ENCODE measurements around the gene CPTP. TPM values are rescaled to one million over a fixed set of nuclear protein-coding genes. Genes with fewer than 3 reads are reported as not detected.

Gene CPTP
- total and polyA plus RNA-seq, 2 of the 13 experiments (the other 11 are each of a cell fraction or from before 2014, with no cell fraction given) = 5.5 to 9.3 TPM

GRCh38 chr1:1358433-1359271 lies 34.0 kb downstream of the CPTP start, which contains the start of gene MXRA8 (continued):
- TF ChIP-seq CENPBD1 (CRISPR knock-in tag; IDR thresholded peaks at IDR 0.05; ENCODE audit: borderline replicate concordance, low read depth) (no peak), ELF1 (CRISPR knock-in tag; IDR thresholded peaks at IDR 0.05) (no peak; the same call in 1 of the 2 replicates), JUND (CRISPR knock-in tag; IDR thresholded peaks at IDR 0.05) (no peak), ZC3H4 (CRISPR knock-in tag; IDR thresholded peaks at IDR 0.05; ENCODE audit: borderline replicate concordance) (peak; percentile 63; the same call in 1 of the 2 replicates), ONECUT2 (CRISPR knock-in tag; IDR thresholded peaks at IDR 0.05) (no peak), ZNF160 (CRISPR knock-in tag; IDR thresholded peaks at IDR 0.05) (no peak), NFIC (IDR thresholded peaks at IDR 0.05; ENCODE audit: low read length) (no peak), ZNF709 (CRISPR knock-in tag; IDR thresholded peaks at IDR 0.05) (peak; percentile 23; the same call in 1 of the 2 replicates), SSRP1 (CRISPR knock-in tag; IDR thresholded peaks at IDR 0.05) (no peak; the same call in 1 of the 2 replicates), TSC22D2 (CRISPR knock-in tag; IDR thresholded peaks at IDR 0.05; ENCODE audit: borderline replicate concordance) (no peak), HOXD1 (CRISPR knock-in tag; IDR thresholded peaks at IDR 0.05) (no peak), ZNF749 (CRISPR knock-in tag; IDR thresholded peaks at IDR 0.05; ENCODE audit: borderline replicate concordance) (no peak), ZNF616 (CRISPR knock-in tag; IDR thresholded peaks at IDR 0.05; ENCODE audit: low read depth) (no peak), FOXA3 (CRISPR knock-in tag; IDR thresholded peaks at IDR 0.05) (no peak; the same call in 1 of the 2 replicates), CHCHD3 (CRISPR knock-in tag; IDR thresholded peaks at IDR 0.05) (no peak), RARA (CRISPR knock-in tag; IDR thresholded peaks at IDR 0.05) (peak; percentile 51; the same call in 1 of the 2 replicates), ZNF652 (CRISPR knock-in tag; IDR thresholded peaks at IDR 0.05; ENCODE audit: borderline replicate concordance, low read depth) (no peak), GATA4 (IDR thresholded peaks at IDR 0.05; ENCODE audit: borderline replicate concordance, low read depth) (no peak), CENPT (CRISPR knock-in tag; IDR thresholded peaks at IDR 0.05; ENCODE audit: low read depth) (no peak), ZBTB14 (CRISPR knock-in tag; IDR thresholded peaks at IDR 0.05) (no peak), TEAD3 (CRISPR knock-in tag; optimal IDR thresholded peaks at IDR 0.05; ENCODE audit: borderline replicate concordance) (no peak), TCF7 (IDR thresholded peaks at IDR 0.05; ENCODE audit: low read depth) (no peak), ZSCAN29 (CRISPR knock-in tag; conservative IDR thresholded peaks at IDR 0.05) (no peak), PAWR (CRISPR knock-in tag; IDR thresholded peaks at IDR 0.05; ENCODE audit: borderline replicate concordance) (no peak), EHMT2 (IDR thresholded peaks at IDR 0.05; ENCODE audit: borderline replicate concordance, low read depth, low read length) (no peak), ZNF788 (CRISPR knock-in tag; IDR thresholded peaks at IDR 0.05; ENCODE audit: borderline replicate concordance) (no peak), TEAD2 (CRISPR knock-in tag; IDR thresholded peaks at IDR 0.05) (no peak), ZNF30 (CRISPR knock-in tag; IDR thresholded peaks at IDR 0.05) (no peak), ZSCAN22 (CRISPR knock-in tag; IDR thresholded peaks at IDR 0.05) (peak; percentile 40; the same call in 1 of the 2 replicates), SP2 (CRISPR knock-in tag; IDR thresholded peaks at IDR 0.05) (no peak), YY1 (IDR thresholded peaks at IDR 0.05; ENCODE audit: insufficient read depth, insufficient replicate concordance, low read depth, low read length) (peak; percentile 4), SP5 (CRISPR knock-in tag; IDR thresholded peaks at IDR 0.05; ENCODE audit: borderline replicate concordance, low read depth) (peak; percentile 50; the same call in 1 of the 2 replicates)
